Adrenal gland (tissue), 5 donors: Measurements from ENCODE around the gene CCL14.

Experiments
- POLR2A ChIP-seq, 2 donors: fragments of 450-650 bp; IDR thresholded peaks; one replicate each; pipeline ENCODE4 v1.6.1; 2017; ENCODE audit warnings: antibody characterized with exemption in 2 of 2, mild to moderate bottlenecking in 2 of 2, moderate library complexity in 1 of 2
- TF ChIP-seq, protein P1 (sequence below), 6 experiments: fragments of 450-650 bp in 4 of 6; fragments of 200-600 bp in 2 of 6; sonication (generic) in 1 of 6; IDR thresholded peaks; 1 replicate in 5 of 6; 2 replicates in 1 of 6; pipeline versions ENCODE4 v1.5.1 to v1.8.0; 2016 to 2021; ENCODE audit warnings: antibody characterized with exemption in 6 of 6, mild to moderate bottlenecking in 2 of 6, moderate library complexity in 1 of 6
- donor health status: DM: no; HTN: no; CAD: no.

DNA sequence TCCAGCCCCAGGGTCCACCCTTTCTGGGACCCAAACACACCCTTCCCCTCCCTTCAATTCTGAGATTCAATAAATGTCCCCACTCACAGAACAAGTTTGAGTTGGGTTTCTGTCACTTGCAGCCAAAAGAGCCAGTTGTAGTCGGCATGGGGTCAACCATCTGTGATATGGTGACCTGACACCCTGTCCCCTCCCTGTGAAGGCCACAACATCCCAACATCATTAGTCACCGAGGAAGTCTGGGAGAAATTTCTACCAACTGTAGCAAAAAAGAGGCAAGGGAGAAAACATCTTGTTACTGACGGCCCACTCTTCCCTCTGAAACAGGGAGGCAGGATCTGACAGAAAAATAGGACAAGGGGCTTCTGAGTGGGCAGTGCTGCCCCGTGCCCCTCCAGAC lies 42.4 kb downstream of the CCL14 start:
- TF ChIP-seq, protein P1, sequence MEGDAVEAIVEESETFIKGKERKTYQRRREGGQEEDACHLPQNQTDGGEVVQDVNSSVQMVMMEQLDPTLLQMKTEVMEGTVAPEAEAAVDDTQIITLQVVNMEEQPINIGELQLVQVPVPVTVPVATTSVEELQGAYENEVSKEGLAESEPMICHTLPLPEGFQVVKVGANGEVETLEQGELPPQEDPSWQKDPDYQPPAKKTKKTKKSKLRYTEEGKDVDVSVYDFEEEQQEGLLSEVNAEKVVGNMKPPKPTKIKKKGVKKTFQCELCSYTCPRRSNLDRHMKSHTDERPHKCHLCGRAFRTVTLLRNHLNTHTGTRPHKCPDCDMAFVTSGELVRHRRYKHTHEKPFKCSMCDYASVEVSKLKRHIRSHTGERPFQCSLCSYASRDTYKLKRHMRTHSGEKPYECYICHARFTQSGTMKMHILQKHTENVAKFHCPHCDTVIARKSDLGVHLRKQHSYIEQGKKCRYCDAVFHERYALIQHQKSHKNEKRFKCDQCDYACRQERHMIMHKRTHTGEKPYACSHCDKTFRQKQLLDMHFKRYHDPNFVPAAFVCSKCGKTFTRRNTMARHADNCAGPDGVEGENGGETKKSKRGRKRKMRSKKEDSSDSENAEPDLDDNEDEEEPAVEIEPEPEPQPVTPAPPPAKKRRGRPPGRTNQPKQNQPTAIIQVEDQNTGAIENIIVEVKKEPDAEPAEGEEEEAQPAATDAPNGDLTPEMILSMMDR (IDR thresholded peaks at IDR 0.05), result no peak
- no peak for TF ChIP-seq POLR2A (IDR thresholded peaks at IDR 0.05)
